ENCODE data around the gene VPS41. TPM values are rescaled to one million over a fixed set of nuclear protein-coding genes. Genes with fewer than 3 reads are reported as not detected.

VPS41 gene
- total RNA-seq, 1 donor from 2014 or later: 91.8 TPM

DNA sequence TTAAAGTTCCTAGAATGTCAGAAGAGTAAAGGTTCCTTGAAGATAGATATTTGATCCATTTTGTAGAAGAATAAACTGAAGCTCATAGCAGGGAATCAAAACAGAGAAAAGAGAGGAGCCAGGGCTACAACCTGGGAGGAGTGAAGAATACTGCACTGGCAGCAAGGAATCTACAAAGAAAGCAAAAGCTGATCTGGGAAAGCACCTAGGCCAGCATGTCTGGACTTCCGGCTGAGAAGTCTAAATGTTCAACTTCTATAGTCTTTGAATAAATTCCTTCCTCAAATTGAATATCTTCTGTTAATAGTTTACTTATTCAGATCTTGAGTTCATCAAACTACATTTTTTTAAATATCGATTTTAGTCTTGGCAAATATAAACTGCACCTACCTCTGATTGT is 78.2 kb downstream of the VPS41 start:
- TF ChIP-seq, protein P1, sequence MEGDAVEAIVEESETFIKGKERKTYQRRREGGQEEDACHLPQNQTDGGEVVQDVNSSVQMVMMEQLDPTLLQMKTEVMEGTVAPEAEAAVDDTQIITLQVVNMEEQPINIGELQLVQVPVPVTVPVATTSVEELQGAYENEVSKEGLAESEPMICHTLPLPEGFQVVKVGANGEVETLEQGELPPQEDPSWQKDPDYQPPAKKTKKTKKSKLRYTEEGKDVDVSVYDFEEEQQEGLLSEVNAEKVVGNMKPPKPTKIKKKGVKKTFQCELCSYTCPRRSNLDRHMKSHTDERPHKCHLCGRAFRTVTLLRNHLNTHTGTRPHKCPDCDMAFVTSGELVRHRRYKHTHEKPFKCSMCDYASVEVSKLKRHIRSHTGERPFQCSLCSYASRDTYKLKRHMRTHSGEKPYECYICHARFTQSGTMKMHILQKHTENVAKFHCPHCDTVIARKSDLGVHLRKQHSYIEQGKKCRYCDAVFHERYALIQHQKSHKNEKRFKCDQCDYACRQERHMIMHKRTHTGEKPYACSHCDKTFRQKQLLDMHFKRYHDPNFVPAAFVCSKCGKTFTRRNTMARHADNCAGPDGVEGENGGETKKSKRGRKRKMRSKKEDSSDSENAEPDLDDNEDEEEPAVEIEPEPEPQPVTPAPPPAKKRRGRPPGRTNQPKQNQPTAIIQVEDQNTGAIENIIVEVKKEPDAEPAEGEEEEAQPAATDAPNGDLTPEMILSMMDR (IDR thresholded peaks at IDR 0.05): no peak
- ATAC-seq (ENCODE audit: low read depth) (no peak), DNase-seq (no peak)
- intact Hi-C loops (cut with micrococcal nuclease): no loop called here
- Mint-ChIP-seq H3K27me3 (no peaks in the 10 kb centered on the region), H3K27ac (peak overlapping the region; percentile 19), H3K36me3 (ENCODE audit: low read depth) (peaks cover 10% of the 10 kb centered on the region), H3K9me3 (no peaks in the 10 kb centered on the region), H3K4me1 (peaks cover 28% of the 10 kb centered on the region), H3K4me3 (no peak overlapping the region)
- ChIA-PET CTCF (no interaction called here), POLR2A (no interaction called here)

DNA sequence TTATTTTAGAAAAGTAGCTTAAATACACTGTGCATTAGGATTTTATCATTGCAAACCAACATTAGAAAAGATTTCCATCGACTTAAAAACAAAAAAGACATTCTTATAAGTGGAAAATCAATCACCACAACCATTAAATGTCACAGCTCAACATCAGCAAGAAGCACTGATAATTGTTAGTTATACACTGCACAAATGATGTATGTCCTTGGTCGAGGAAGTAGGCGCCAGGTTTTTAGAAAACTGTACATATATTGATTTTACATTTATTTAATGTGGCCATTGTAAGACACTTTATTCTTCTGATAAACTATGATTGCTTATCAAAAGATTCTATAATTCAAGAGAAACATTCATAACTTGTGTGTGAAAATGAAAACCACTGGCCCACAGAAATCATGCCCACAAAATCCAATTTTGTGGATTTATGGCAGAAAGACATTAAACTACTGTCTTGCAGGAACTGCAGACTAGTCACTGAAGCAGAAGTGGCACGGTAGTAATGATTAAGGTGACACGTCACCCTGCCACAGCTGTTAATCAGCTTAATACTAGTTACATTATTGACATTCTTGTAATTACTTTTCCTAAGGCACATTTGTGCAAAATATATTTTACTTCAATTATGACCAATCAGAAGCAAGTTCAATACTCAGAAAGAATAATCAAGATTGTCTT is 79.4 kb downstream of the VPS41 start:
- TF ChIP-seq, protein P1 (IDR thresholded peaks at IDR 0.05): no peak
- Mint-ChIP-seq H3K9me3 (no peaks in the 10 kb centered on the region), H3K4me1 (peaks cover 34% of the 10 kb centered on the region), H3K27me3 (no peaks in the 10 kb centered on the region), H3K4me3 (no peak overlapping the region), H3K36me3 (ENCODE audit: low read depth) (peaks cover 14% of the 10 kb centered on the region), H3K27ac (no peak overlapping the region)
- DNase-seq: no peak
- POLR2A ChIA-PET: no interaction called here
- CTCF ChIA-PET: no interaction called here
- no peak for ATAC-seq (ENCODE audit: low read depth)
- intact Hi-C loops (cut with micrococcal nuclease): no loop called here

DNA sequence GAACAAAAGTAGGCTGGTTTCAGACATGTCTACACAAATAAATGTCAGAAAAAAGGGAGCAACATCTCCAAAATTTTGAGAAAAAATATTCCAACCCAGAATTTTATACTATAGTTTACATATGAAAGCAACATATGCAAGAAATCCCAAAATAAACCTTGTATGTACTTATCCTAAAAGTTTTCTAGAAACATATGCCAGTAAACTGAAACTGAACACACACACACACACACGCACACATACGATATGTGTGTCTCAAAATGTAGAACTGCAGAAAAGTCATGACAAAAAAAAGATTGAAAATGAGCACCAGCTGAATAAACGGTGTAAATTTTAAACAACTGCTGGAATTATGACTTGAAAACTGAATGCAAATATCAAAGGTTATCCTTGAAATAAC is 81.0 kb downstream of the VPS41 start:
- ChIA-PET CTCF (no interaction called here), POLR2A (no interaction called here)
- Mint-ChIP-seq H3K9me3 (no peaks in the 10 kb centered on the region), H3K4me3 (no peak overlapping the region), H3K4me1 (peaks cover 28% of the 10 kb centered on the region), H3K36me3 (ENCODE audit: low read depth) (peaks cover 25% of the 10 kb centered on the region), H3K27ac (no peak overlapping the region), H3K27me3 (no peaks in the 10 kb centered on the region)
- TF ChIP-seq, protein P1 (IDR thresholded peaks at IDR 0.05): no peak
- no peak for DNase-seq
- intact Hi-C loops (cut with micrococcal nuclease): no loop called here
- no peak for ATAC-seq (ENCODE audit: low read depth)

DNA sequence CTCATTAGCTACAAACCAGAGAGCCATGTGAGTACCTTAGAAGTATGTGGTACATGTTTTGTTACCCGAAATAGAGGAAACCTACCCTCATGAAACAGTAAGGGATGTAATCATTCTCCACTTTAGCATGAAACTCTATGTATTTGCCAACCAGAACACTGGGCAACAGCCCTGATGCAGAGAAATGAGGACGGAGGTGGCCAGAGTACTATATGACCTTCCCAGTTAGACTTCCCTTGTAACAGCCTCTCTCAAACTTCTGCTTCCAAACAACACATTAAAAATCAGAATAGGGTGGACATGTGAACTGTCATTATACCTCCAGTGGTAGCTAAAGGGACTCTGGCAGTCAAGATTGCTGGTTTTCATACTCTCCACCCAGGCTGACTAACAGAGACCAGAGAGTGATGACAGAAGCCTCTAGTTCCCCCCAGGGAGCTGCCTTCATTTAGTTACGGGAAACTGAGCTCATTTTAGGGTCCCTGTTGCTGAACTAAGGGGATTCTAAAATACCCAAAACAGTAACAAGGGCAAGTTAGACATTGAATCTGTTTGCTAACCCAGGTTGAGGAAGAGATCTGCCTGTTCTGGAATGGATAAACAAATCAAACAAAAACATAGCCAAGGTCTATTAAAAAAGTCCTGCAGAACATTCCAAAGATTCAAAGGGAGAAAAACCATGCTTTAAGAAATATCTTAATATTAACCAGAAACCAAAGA is 83.1 kb downstream of the VPS41 start:
- POLR2A ChIA-PET: no interaction called here
- H3K27ac Mint-ChIP-seq: peak overlapping the region; percentile 47

DNA sequence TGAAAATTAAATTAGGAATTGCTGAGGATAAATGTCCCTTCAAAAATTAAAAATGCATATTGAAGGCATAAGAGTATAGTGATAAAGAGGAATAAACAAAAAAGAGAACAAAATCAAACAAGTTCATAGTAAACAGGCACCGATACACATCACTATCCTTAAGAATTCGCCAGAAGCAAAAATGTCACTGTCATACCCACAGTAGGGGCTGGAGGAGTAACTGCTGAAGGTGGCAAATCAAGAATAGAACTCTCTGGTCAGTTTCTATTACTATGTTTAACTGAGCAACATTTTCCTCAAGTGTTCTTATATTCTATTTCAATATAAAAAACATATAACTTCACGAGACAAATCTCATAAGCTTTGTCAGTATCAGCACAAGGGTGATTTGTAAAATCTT is 84.0 kb downstream of the VPS41 start:
- Mint-ChIP-seq H3K4me1 (peaks cover 18% of the 10 kb centered on the region), H3K4me3 (no peak overlapping the region), H3K9me3 (no peaks in the 10 kb centered on the region), H3K27ac (no peak overlapping the region), H3K27me3 (no peaks in the 10 kb centered on the region), H3K36me3 (ENCODE audit: low read depth) (peaks cover 30% of the 10 kb centered on the region)
- ChIA-PET POLR2A (no interaction called here), CTCF (no interaction called here)
- ATAC-seq (ENCODE audit: low read depth): no peak
- TF ChIP-seq, protein P1 (IDR thresholded peaks at IDR 0.05): no peak
- intact Hi-C loops (cut with micrococcal nuclease): no loop called here
- no peak for DNase-seq

More for the DNA sequence above, 83.1 kb downstream of the VPS41 start:
- Mint-ChIP-seq H3K4me3 (peak overlapping the region; percentile 21), H3K4me1 (peaks cover 20% of the 10 kb centered on the region), H3K27me3 (no peaks in the 10 kb centered on the region), H3K9me3 (no peaks in the 10 kb centered on the region), H3K36me3 (ENCODE audit: low read depth) (peaks cover 33% of the 10 kb centered on the region)
- DNase-seq (no peak), ATAC-seq (ENCODE audit: low read depth) (no peak)
- TF ChIP-seq, protein P1 (IDR thresholded peaks at IDR 0.05): no peak
- intact Hi-C loops (cut with micrococcal nuclease): no loop called here
- CTCF ChIA-PET: no interaction called here

Data from activated B cell treated with CpG ODN at 0.5 μM for 24 hours (primary cell).